ENCODE measurements around the gene CYP2S1. TPM values are rescaled to one million over a fixed set of nuclear protein-coding genes. Genes with fewer than 3 reads are reported as not detected.

The CYP2S1 gene, protein sequence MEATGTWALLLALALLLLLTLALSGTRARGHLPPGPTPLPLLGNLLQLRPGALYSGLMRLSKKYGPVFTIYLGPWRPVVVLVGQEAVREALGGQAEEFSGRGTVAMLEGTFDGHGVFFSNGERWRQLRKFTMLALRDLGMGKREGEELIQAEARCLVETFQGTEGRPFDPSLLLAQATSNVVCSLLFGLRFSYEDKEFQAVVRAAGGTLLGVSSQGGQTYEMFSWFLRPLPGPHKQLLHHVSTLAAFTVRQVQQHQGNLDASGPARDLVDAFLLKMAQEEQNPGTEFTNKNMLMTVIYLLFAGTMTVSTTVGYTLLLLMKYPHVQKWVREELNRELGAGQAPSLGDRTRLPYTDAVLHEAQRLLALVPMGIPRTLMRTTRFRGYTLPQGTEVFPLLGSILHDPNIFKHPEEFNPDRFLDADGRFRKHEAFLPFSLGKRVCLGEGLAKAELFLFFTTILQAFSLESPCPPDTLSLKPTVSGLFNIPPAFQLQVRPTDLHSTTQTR
- 0.11 TPM in 1 of 2 replicates, not detected in the other for total RNA-seq

DNA sequence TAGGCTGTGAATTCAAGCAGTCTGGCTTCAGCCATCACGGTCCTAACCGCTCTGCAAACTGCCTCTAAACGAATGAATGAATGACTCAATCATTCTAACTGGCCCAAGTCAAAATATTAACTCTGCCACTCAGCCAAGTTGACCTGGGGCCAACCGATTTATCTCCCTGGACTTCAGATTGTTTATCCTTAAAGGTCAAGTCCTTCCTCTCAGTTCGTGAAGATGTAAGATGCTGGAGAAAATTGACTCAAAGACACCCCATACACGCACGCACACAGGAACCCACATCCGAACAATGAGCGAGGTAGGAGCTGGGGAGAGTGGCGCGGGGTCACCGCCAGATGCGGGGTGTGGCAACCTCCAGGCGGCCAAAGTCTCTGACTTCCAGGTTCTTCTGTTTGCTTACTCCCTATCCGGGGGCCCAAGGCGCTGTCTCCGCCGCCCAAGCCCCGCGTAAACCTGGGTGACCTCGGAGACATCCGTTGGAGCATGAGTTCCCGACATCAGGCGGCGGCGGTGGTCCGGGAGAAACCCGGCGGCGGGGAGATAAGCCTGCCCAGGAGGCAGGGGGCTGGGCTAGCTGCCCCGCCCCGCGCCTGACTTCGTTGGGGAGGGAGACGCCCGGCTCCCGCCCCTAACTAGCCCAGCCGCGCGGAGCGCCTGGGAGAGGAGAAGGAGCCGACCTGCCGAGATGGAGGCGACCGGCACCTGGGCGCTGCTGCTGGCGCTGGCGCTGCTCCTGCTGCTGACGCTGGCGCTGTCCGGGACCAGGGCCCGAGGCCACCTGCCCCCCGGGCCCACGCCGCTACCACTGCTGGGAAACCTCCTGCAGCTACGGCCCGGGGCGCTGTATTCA is at the start of gene CYP2S1:
Gene CYP2S1, plus strand, starts transcription at position 646 of the 856 bp plus-strand sequence. Its CDS starts 46 bp downstream, at position 692.

DNA sequence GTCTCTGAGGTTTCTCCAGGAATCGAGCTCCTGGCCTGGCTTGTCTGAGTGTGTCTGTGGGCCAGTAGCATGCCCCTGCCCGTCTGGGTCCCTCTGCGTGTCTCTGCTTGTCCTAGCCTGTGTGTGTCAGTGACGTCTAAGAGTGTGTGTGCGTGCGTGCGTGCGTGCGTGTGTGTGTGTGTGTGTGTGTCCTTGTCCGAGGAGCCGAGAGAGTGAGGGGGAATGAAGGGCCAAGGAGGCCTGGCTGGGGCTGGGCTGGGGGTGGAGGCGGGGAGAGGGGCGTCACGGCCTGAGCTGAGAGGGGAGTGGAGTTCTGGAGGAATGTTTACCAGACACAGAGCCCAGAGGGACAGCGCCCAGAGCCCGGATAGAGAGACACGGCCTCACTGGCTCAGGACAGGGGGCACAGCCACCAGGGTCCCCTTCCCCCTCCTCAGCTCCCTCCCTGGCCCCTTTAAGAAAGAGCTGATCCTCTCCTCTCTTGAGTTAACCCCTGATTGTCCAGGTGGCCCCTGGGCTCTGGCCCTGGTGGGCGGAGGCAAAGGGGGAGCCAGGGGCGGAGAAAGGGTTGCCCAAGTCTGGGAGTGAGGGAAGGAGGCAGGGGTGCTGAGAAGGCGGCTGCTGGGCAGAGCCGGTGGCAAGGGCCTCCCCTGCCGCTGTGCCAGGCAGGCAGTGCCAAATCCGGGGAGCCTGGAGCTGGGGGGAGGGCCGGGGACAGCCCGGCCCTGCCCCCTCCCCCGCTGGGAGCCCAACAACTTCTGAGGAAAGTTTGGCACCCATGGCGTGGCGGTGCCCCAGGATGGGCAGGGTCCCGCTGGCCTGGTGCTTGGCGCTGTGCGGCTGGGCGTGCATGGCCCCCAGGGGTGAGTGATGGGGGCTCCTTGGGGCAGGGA is 25.8 kb downstream of the CYP2S1 start, which contains the start of gene AXL:
Gene AXL, plus strand, starts transcription at position 609 of the 893 bp plus-strand sequence. Its CDS starts 170 bp downstream, at position 779.

Other genes with a start within 250 kb of the CYP2S1 start
- not detected in 2 replicates for gene CYP2B6, start 201.9 kb upstream of the CYP2S1 start, total RNA-seq
- not detected in 2 replicates for gene CYP2A13, start 104.8 kb upstream of the CYP2S1 start, total RNA-seq
- gene CYP2F1, start 78.8 kb upstream of the CYP2S1 start, total RNA-seq = not detected in 2 replicates
- gene AXL, start 26.0 kb downstream of the CYP2S1 start, total RNA-seq = 5.2 and 6.7 TPM in 2 replicates
- 46.2 and 65.1 TPM in 2 replicates for gene HNRNPUL1, start 71.2 kb downstream of the CYP2S1 start, total RNA-seq
- 6.2 and 7.1 TPM in 2 replicates for gene CCDC97, start 117.0 kb downstream of the CYP2S1 start, total RNA-seq
- gene TGFB1, start 160.7 kb downstream of the CYP2S1 start, total RNA-seq = 19.6 and 35.2 TPM in 2 replicates
- gene B9D2, start 170.9 kb downstream of the CYP2S1 start, total RNA-seq = 5.9 and 6.4 TPM in 2 replicates
- 4.4 and 4.9 TPM in 2 replicates for gene TMEM91, start 183.3 kb downstream of the CYP2S1 start, total RNA-seq
- 9.1 and 12.9 TPM in 2 replicates for gene EXOSC5, start 204.1 kb downstream of the CYP2S1 start, total RNA-seq
- 34.1 and 43.1 TPM in 2 replicates for gene BCKDHA, start 204.6 kb downstream of the CYP2S1 start, total RNA-seq
- gene B3GNT8, start 234.2 kb downstream of the CYP2S1 start, total RNA-seq = 2.7 and 3.5 TPM in 2 replicates
- 39.9 and 41.5 TPM in 2 replicates for gene DMAC2, start 246.7 kb downstream of the CYP2S1 start, total RNA-seq
- not detected in 2 replicates for gene ERICH4, start 249.9 kb downstream of the CYP2S1 start, total RNA-seq